Activated naive CD4-positive, alpha-beta T cell (primary cell): ENCODE data around the gene NRAP.
"Not testable (repeated sequence)": the region's sequence is repeated elsewhere in the genome, so short reads cannot be mapped to it uniquely, and the experiment has no call there.

Experiments used
- DNase-seq, 4 experiments: peaks; one replicate each; lab custom pipeline; 2025; lab: John Stamatoyannopoulos, UW

NRAP gene

GRCh38 chr10:113681533-113682470 is 18.0 kb upstream of the NRAP start:
- DNase-seq: no peak

- DNase-seq: peak in 2 of 4 experiments; percentile 7 to 28
These were observed 16.6 kb upstream of the NRAP start for GRCh38 chr10:113680190-113681111.

GRCh38 chr10:113679463-113680189 is 15.8 kb upstream of the NRAP start, which contains the start of gene CASP7:
CASP7 (plus strand) TSS chr10:113679912; CDS start chr10:113697494, 17,582 bp downstream.
- DNase-seq: peak; percentile 24 to 67 (median 42)

GRCh38 chr10:113666682-113667252 is 2.9 kb upstream of the NRAP start:
- DNase-seq: no peak

GRCh38 chr10:113665806-113666354 is 2.0 kb upstream of the NRAP start:
- no peak for DNase-seq

GRCh38 chr10:113665352-113665751 is 1.5 kb upstream of the NRAP start:
- DNase-seq: no peak

- no peak for DNase-seq
These were observed 699 bp downstream of the NRAP start for GRCh38 chr10:113663142-113663541.

GRCh38 chr10:113661332-113661731 is 2.5 kb downstream of the NRAP start:
- no peak for DNase-seq

GRCh38 chr10:113657544-113657943 is 6.3 kb downstream of the NRAP start:
- DNase-seq: no peak

- no peak for DNase-seq
These were observed 6.9 kb downstream of the NRAP start for GRCh38 chr10:113656896-113657295.

- not testable (repeated sequence) for DNase-seq
These were observed 11.4 kb downstream of the NRAP start for GRCh38 chr10:113652456-113652855.

- DNase-seq: no peak
These were observed 11.9 kb downstream of the NRAP start for GRCh38 chr10:113651898-113652297.

GRCh38 chr10:113651021-113651420 is 12.8 kb downstream of the NRAP start:
- no peak for DNase-seq

GRCh38 chr10:113650172-113650571 is 13.7 kb downstream of the NRAP start:
- no peak for DNase-seq

- no peak for DNase-seq
These were observed 15.4 kb downstream of the NRAP start for GRCh38 chr10:113648478-113648877.

- DNase-seq: no peak
These were observed 16.0 kb downstream of the NRAP start for GRCh38 chr10:113647812-113648211.

- no peak for DNase-seq
These were observed 17.3 kb downstream of the NRAP start for GRCh38 chr10:113646336-113647201.

GRCh38 chr10:113644185-113645120 is 19.4 kb downstream of the NRAP start:
- no peak for DNase-seq

- no peak for DNase-seq
These were observed 20.7 kb downstream of the NRAP start for GRCh38 chr10:113643183-113643582.
